HG03469 (cell line): ENCODE measurements around the gene OR7C1.
"Not testable (repeated sequence)": the region's sequence is repeated elsewhere in the genome, so short reads cannot be mapped to it uniquely, and the experiment has no call there.

Source experiments
- ATAC-seq: cut with Tn5 transposase; IDR thresholded peaks from one replicate; pipeline ENCODE4 v1.9.1; 2021; ENCODE audit warnings: mild to moderate bottlenecking, moderate library complexity, moderate number of reproducible peaks; ENCODE audit not compliant: unreplicated experiment

OR7C1 gene

DNA sequence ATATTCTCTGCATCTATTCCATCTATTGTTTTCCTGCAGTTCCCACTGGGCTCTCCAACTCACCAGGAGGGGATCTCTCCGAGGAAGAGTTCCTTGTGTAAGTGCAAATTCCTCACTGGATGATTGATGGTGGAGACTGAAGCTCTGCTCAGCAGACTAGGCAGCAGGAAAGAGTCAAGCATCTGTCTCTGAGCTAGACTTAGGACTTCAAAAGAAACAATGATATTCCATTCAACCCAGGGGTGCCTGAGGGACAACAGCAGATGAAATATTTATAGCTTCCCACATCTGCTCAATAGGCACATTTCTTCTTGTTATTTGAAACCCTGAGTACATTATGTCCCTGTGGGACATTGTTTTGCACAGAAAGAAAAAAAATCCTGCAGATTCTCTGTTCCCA, at the start of gene OR7C1, which contains the start of gene OR7A5:
Gene OR7C1, minus strand, starts transcription at position 175 of the 400 bp plus-strand sequence. CDS start 35,049 bp downstream, outside the sequence.
Gene OR7A5, minus strand, starts transcription at position 175 of the 400 bp plus-strand sequence. CDS start 6,944 bp downstream, outside the sequence.
- no peak for ATAC-seq

GRCh38 chr19:14871619-14872230, 36.7 kb upstream of the OR7C1 start:
- no peak for ATAC-seq

DNA sequence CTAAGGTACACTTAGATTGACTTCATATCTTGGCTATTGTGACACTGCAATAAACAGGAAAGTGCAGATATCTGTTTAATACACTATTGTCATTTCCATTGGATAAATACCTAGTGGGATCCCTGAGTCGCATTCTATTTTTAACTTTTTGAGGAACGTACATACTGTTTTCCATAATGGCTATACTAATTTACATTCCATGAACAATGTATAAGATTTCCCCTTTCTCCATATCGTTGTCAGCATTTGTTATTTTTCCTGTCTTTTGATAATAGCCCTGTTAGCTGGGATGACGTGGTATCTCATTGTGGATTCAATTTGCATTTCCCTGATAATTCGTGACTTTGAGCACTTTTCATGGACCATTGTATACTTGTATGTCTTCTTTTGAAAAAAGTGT, 33.5 kb upstream of the OR7C1 start:
- no peak for ATAC-seq

DNA sequence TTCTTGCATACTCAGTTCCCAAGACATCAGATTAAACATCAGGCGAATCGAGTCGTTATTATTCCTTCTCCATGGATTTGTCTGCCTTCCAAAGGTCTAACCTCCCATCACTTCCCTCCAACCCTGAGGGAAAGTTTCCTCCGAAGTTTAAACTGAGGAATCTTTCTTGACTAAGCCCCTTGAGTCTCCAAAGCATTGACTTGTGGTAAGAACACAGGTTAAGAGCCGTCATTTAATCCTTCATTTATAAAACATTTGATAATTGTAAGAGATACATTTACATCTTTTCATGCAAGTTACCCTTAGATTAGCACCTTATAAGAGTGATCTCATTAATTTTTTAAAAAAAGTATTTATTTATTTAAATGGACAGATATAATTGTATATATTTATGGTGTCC, 13.8 kb upstream of the OR7C1 start, which contains the start of gene OR7A10:
Gene OR7A10, minus strand, starts transcription at position 101 of the 400 bp plus-strand sequence. CDS start 7,045 bp downstream, outside the sequence.
- ATAC-seq, result no peak

- ATAC-seq, result no peak
These were observed 8.6 kb upstream of the OR7C1 start for GRCh38 chr19:14843578-14843977.

GRCh38 chr19:14843169-14843568, 8.2 kb upstream of the OR7C1 start:
- no peak for ATAC-seq

DNA sequence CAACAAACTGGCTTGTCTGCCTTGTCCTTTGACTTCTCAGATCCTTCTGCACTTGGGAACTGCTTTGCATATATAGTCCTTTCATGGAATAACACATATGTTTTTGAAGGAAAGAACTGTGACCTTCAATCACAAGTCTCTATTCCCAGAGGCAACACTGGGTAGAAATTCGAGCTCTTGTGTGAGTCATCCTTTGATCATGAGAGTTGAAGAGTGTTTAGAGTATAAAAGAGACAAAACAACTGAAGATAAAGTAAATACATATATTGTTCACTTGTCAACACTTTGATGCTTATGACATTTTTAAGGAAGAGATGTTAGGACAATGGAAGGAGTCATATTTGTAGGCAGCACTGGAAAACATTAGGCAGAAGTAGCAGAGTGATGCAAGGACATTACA, 5.2 kb upstream of the OR7C1 start:
- ATAC-seq, result no peak

DNA sequence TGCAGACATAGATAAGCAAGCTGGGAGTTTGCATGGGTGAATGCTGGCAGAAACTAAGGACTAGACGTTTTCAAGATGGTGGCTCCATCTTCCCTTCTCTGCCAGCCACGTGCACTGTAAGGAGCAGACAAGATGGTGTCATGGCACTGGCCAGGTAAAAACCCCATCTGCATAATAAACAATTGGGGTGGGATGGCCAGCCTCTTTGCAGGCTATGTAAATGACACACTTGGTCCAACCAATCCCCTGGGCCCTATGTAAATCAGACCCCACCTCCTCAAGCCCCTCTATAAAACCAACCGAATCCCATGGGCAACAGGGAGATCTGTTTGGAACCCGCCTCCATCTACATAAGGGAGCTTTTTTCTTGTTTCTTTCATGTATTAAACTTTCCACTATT, 2.4 kb upstream of the OR7C1 start:
- ATAC-seq, result no peak

- ATAC-seq, result no peak
These were observed 4.3 kb downstream of the OR7C1 start for GRCh38 chr19:14830702-14831101.

- ATAC-seq, result no peak
These were observed 9.0 kb downstream of the OR7C1 start for GRCh38 chr19:14826006-14826405.

- no peak for ATAC-seq
These were observed 13.0 kb downstream of the OR7C1 start for GRCh38 chr19:14821937-14822336.

GRCh38 chr19:14818588-14818987, 16.4 kb downstream of the OR7C1 start:
- no peak for ATAC-seq

DNA sequence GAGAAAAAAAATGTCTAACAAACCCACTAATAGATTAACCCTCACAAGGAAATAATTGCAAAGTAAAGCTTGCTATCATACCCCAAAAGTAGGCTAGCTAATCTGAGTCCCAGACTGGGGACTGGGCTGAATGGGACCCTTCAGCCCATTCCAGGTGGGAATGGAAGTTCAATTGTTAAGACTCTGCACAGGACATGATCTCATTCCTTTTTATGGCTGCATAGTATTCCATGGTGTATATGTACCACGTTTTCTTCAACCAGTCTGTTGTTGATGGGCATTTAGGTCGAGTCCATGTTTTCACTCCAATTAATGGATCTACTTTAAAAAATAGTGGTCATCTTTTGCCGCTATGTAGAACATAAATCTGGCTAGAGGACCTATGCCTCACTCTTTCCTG, 17.9 kb downstream of the OR7C1 start:
- no peak for ATAC-seq

DNA sequence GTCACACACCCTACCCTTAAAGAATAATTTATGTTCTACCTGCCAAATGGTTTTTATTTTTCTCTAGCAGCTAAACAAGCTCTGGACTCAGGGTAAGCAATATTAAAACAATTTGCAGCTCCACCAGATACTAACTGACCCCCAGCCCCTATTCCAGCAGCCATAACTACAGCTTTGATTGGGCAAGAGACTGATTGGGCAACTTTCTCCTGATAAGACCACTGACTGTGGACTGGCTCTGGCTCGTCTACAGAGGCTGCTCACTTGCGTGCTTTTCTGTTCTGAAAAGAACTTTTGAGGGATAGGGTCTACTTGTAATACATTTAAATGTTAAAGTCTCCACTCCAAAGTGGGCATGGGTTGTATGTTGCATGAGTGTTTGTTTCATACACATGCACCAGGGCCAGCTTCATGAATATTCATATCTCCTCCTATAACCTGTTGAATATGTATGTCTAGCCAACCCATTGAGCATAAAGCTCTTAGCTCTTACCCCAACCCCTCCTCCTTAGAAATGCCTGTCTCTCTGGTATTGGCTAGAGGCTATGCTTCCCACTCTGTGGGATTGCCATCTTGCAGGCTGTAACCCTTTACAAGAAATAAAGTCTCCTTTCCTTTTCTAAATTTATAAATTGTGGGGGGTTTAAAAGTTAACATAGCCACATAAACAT, 19.9 kb downstream of the OR7C1 start:
- no peak for ATAC-seq

GRCh38 chr19:14809272-14810057, 25.5 kb downstream of the OR7C1 start:
- ATAC-seq, result no peak

DNA sequence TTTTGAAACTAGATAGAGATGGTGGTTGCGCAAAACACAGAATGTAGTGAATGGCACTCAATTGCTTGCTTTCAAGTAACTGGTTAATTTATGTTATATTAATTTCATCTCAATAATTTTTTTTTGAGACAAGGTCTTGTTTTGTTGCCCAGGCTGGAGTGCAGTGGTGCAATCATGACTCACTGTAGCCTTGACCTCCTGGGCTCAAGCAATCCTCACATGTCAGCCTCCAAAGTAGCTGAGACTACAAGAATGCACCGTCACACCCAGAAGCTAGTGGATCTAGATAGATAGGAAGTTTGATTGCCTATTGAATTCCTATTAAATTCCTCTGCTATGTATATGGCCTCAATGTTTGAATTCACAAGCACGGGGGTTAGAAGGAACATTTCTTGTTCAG, 30.2 kb downstream of the OR7C1 start:
- no peak for ATAC-seq

DNA sequence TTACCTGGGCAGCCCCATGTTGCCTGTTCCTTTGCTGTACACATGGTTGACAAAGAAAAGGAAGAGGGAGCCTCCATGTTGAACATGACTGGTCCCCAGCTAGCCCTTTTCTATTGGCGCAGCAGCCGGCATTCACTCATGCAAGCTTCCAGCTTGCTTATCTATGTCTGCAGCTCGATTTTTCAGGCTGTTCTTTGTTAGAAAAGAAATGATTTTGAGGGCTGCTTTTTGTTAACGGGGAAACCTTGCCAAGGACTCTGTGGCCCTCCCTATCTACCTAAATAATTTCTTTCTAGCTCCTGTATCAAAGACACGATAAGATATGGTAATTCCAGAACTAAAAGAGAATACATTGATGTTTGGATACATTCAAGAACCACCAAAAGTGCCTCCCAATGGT, 36.2 kb downstream of the OR7C1 start:
- no peak for ATAC-seq

GRCh38 chr19:14796021-14796420, 39.0 kb downstream of the OR7C1 start:
- ATAC-seq, result no peak

GRCh38 chr19:14795078-14795721, 39.8 kb downstream of the OR7C1 start:
- no peak for ATAC-seq

- not testable (repeated sequence) for ATAC-seq
These were observed 42.7 kb downstream of the OR7C1 start for GRCh38 chr19:14792250-14792649.

- no peak for ATAC-seq
These were observed 48.5 kb downstream of the OR7C1 start for GRCh38 chr19:14786421-14786851.
